D721Med (cell line): ENCODE results near the gene SLC35E4.

Experiments used
- DNase-seq: peaks from one replicate; pipeline ENCODE4 v3.0.0; 2011; ENCODE audit warnings: low spot score; ENCODE audit not compliant: insufficient read length
- FAIRE-seq: peaks from 2 replicates; lab custom pipeline; 2011; peaks lifted over from hg19 to GRCh38; lab: Jason Lieb, UNC
- CTCF ChIP-seq: IDR thresholded peaks from 2 replicates; pipeline ENCODE4 v1.5.1; 2012; ENCODE audit warnings: mild to moderate bottlenecking, control low read depth; ENCODE audit not compliant: insufficient read depth; ENCODE audit errors: missing control alignments

SLC35E4 gene

DNA sequence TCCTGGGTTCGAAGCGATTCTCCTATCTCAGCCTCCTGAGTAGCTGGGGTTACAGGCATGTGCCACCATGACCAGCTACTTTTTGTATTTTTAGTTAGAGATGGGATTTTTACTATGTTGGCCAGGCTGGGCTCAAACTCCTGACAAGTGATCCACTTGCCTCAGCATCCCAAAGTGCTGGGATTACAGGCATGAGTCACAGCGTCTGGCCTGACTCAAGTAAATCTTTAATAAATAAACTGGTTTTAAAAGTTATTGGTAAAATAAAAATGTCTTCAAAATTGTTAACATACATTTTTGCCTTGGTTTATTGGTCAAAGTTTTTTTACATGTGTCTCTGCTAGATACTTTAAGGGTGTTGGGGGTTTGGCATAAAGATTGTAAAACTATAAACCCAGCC lies 36.6 kb upstream of the SLC35E4 start:
- DNase-seq, result no peak
- no peak for FAIRE-seq
- no peak for TF ChIP-seq CTCF

- TF ChIP-seq CTCF, result no peak
These were observed 34.7 kb upstream of the SLC35E4 start for GRCh38 chr22:30600921-30601320.

GRCh38 chr22:30601464-30601863 lies 34.1 kb upstream of the SLC35E4 start:
- FAIRE-seq, result no peak
- no peak for TF ChIP-seq CTCF
- DNase-seq, result no peak

More at GRCh38 chr22:30600921-30601320, 34.7 kb upstream of the SLC35E4 start:
- DNase-seq (no peak), FAIRE-seq (no peak)

- DNase-seq, result no peak
- FAIRE-seq, result no peak
These were observed 33.5 kb upstream of the SLC35E4 start for GRCh38 chr22:30602049-30602448.

GRCh38 chr22:30603801-30604200 lies 31.8 kb upstream of the SLC35E4 start:
- TF ChIP-seq CTCF, result no peak
- FAIRE-seq, result no peak

More at GRCh38 chr22:30602049-30602448, 33.5 kb upstream of the SLC35E4 start:
- TF ChIP-seq CTCF, result peak; percentile 39

GRCh38 chr22:30604723-30605122 lies 30.9 kb upstream of the SLC35E4 start:
- FAIRE-seq, result no peak
- no peak for DNase-seq
- TF ChIP-seq CTCF, result no peak

More at GRCh38 chr22:30603801-30604200, 31.8 kb upstream of the SLC35E4 start:
- DNase-seq, result no peak

DNA sequence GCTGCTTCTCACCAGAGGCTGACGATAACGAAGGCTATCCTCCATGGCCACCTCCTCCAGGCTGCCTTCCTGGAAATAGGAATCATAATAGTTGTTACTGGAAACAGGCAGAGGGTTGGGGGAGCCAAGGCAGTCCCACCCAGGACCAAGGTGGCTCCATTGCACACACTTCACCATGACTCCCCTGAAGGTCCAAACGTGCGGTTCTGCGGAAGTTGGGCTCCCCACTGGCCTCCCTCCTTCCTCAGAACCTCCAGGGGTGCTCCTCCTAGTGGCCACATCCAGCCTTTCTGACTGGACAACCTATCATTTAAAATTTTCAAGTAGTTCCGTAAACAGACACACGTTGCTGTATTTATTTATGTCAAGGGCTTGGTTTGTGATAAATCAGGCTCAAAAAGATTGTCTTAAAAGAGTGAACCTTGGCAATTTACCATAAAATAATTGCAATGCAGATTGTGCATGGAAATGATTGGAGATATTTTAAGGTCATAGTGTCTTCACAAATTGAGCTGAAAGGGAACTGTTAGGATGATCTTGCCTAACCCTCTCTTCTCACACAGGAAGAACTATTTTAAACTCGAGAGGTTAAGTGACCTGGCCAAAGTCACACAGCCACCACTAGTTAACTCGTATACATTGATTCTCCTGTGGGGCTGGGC lies 30.0 kb upstream of the SLC35E4 start:
- DNase-seq (no peak), FAIRE-seq (no peak)
- peak; percentile 43 for TF ChIP-seq CTCF
